Measurements from ENCODE around the gene GRAMD4.

The GRAMD4 gene

GRCh38 chr22:46619830-46620501 is at the start of gene GRAMD4:
Gene GRAMD4 (plus strand): TSS chr22:46620386. CDS start chr22:46626800, 6,414 bp downstream.
- DNase-seq, result no peak

GRCh38 chr22:46571642-46572250 is 48.4 kb upstream of the GRAMD4 start:
- no peak for DNase-seq

- no peak for DNase-seq
These were observed 47.0 kb upstream of the GRAMD4 start for GRCh38 chr22:46572911-46573780.

GRCh38 chr22:46573781-46574437 is 46.3 kb upstream of the GRAMD4 start:
- no peak for DNase-seq

- DNase-seq, result no peak
These were observed 45.7 kb upstream of the GRAMD4 start for GRCh38 chr22:46574438-46574992.

- no peak for DNase-seq
These were observed 44.9 kb upstream of the GRAMD4 start for GRCh38 chr22:46574993-46575910.

GRCh38 chr22:46575911-46576555 is 44.2 kb upstream of the GRAMD4 start:
- peak in 1 of 2 experiments; percentile 38 for DNase-seq

- DNase-seq, result peak; percentile 63 to 72
These were observed 43.4 kb upstream of the GRAMD4 start for GRCh38 chr22:46576556-46577367.

GRCh38 chr22:46577368-46578249 is 42.6 kb upstream of the GRAMD4 start:
- DNase-seq, result peak; percentile 41 to 49

GRCh38 chr22:46578251-46578823 is 41.8 kb upstream of the GRAMD4 start:
- no peak for DNase-seq

- no peak for DNase-seq
These were observed 41.2 kb upstream of the GRAMD4 start for GRCh38 chr22:46578824-46579561.

GRCh38 chr22:46579751-46580449 is 40.3 kb upstream of the GRAMD4 start:
- no peak for DNase-seq

- no peak for DNase-seq
These were observed 39.1 kb upstream of the GRAMD4 start for GRCh38 chr22:46580940-46581537.

GRCh38 chr22:46581538-46582244 is 38.5 kb upstream of the GRAMD4 start:
- DNase-seq, result no peak

- no peak for DNase-seq
These were observed 37.8 kb upstream of the GRAMD4 start for GRCh38 chr22:46582281-46582933.

GRCh38 chr22:46583571-46583970 is 36.6 kb upstream of the GRAMD4 start:
- no peak for DNase-seq
